ELR (cell line): ENCODE measurements around the gene LGI2.
"Not testable (repeated sequence)": the region's sequence is repeated elsewhere in the genome, so short reads cannot be mapped to it uniquely, and the experiment has no call there.

ENCODE experiments used
- DNase-seq: peaks from one replicate; pipeline ENCODE4 v3.0.0-alpha.2; 2015; ENCODE audit warnings: low read depth

The LGI2 gene

GRCh38 chr4:25030277-25031076 lies at the start of gene LGI2:
TSS of gene LGI2 (minus strand) at chr4:25030946. CDS start at chr4:25030693, 253 bp downstream.
- no peak for DNase-seq

GRCh38 chr4:25078523-25078922 lies 47.8 kb upstream of the LGI2 start:
- DNase-seq: no peak

DNA sequence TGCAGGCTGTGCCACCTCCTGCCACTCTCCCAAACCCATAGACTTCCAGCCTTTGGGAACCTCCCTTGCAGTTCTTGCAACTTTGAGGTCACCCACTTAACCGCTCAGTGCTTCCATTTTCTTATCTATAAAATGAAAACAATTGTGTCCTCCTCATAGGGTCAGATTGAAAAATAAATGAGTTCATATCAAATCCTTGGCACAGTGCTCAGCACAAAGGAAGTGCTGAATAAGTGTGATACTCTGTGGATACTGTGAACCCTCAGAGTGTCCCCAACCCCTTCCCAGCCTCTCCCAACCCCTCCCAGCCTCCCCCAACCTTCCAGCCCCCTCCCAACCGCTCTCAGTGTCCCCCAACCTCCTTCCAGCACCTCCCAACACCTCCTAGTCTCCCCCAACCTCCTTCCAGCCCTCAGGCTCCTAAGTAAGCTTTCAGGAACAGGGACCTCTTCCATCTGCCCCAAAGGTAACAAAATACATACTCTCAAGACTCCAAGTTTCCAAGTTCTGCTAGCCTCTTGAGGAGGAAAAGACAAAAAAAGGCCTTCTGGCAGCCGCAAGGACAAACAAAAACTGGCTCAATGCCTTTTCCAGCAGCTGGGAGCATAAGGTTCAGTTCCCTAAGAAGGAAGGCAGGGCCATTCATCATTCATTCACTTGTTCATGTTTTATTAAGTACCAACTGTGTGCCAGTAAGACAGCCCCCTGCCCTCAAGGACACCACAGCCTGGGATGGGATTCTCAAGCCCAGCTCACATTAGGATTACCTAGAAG lies 46.1 kb upstream of the LGI2 start:
- DNase-seq: no peak

- DNase-seq: no peak
These were observed 45.1 kb upstream of the LGI2 start for GRCh38 chr4:25075851-25076250.

GRCh38 chr4:25075129-25075528 lies 44.4 kb upstream of the LGI2 start:
- DNase-seq: no peak

GRCh38 chr4:25070545-25070944 lies 39.8 kb upstream of the LGI2 start:
- DNase-seq: no peak

DNA sequence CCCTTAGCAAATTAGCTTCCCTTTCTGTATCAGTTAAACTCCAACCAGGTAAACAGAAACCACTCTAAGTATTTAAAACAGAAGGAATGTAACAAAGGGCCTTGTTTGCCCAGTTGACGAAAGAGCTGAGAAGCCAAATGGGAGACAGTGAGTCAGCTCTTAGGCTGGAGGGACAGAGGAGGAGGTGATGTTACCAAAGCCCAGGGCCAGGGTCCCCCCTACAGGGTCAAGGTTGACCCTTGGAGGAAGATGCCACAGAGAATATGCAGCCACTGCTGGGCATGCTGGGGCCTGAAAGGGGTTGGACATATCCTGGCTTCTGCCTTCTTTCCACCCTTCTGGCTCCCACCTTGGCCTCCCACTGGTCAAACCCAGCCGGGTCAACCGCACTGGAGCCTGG lies 38.3 kb upstream of the LGI2 start:
- no peak for DNase-seq

- DNase-seq: no peak
These were observed 37.6 kb upstream of the LGI2 start for GRCh38 chr4:25068386-25068785.

DNA sequence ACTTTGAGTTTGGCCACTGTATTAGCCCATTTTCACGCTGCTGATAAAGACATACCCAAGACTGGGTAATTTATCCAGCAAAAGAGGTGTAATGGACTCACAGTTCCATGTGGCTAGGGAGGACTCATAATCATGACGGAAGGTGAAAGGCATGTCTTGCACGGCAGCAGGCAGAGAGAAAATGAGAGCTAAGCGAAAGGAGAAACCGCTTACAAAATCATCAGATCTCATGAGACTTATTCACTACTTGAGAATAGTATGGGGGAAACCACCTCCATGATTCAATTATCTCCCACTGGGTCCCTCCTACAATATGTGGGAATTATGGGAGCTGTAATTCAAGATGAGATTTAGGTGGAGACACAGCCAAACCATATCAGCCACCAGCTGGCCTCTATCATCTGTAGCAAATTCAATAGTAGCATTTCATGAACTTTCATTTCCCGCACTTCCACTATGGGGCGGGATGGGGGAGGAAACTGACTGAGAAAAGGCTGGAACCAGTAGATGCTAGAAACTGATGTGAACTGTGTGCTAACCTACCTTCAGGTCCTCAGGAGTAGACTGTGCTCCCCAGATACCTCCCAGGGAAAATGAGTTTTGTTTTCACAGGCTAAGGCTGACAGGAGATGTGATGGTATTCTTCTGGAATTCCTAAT lies 35.3 kb upstream of the LGI2 start:
- no peak for DNase-seq

DNA sequence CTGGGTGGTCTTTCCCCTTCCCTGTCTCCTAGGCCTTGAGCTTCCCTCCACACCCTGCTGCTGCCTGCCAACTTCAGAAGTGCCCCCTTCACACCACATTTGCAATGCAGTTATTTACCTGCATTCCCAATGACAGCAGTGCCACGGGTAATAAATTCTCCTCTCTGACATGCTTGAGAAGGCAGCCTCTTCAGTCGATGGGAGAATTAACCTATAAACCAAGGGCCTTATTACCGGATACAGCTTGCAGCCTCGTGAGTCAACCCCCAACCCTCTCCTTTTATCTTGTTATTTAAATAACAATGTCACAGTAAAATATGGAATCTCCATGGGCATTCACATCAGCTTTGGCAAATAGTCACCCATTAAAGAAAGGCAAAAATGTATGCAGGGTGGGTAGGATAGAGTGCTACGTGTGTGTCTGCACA lies 34.7 kb upstream of the LGI2 start:
- no peak for DNase-seq

- not testable (repeated sequence) for DNase-seq
These were observed 33.7 kb upstream of the LGI2 start for GRCh38 chr4:25064447-25064846.

DNA sequence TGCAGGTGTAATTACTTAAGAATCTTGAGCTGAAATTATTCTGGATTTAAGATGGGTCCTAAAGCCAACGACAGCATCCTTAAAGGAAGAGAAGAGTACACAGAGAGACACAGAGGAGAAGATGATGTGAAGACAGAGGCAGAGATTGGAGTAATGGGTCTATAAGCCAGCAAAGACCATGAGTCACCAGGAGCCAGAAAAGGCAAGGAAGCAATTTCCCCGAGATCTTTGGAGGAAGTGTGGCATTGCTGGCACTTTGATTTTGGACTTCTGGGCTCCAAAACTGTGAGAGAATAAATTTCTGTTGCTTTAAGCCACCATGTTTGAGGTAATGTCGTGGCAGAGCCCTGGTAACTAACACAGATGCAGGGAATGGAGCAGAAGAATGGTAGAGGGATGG lies 32.4 kb upstream of the LGI2 start:
- DNase-seq: no peak

DNA sequence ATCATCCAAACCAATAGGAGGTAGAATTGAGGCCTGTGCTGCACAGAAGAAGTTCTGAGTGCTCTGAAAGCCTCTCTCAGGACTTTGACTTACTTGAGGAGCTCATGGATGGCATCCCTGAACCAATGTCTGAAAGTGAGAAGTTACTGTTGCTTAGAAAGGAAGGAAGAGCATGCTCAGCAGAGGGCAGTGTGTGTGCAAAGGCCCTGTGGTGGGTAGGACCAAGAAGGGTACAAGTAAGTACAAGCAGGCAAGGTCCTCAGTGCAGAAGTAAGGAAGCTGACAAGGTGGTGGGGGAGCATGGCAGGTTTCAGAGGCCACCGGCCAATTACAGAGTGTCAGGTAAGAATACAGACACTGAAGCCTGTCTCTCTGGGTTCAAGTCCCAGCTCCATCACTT lies 31.4 kb upstream of the LGI2 start:
- no peak for DNase-seq

DNA sequence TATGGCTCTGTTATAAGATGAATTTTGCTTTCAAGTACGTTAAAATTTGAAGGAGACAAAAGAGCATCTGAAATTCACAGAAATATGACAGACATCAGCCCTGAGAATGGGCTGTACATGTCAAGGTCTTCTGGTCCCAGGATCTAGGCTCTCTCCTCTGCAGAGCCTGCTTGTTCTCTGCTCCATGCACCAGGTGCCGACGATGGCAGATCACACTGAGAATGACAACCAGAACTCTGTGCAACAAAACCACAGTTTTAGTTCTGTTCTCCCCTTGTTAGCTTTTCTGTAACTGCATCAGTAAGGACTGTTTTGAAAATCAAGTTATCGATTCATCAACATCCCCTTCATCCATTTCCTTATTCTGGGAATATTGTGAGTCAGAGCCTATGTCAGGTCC lies 30.9 kb upstream of the LGI2 start:
- DNase-seq: no peak

- no peak for DNase-seq
These were observed 30.2 kb upstream of the LGI2 start for GRCh38 chr4:25060963-25061340.

DNA sequence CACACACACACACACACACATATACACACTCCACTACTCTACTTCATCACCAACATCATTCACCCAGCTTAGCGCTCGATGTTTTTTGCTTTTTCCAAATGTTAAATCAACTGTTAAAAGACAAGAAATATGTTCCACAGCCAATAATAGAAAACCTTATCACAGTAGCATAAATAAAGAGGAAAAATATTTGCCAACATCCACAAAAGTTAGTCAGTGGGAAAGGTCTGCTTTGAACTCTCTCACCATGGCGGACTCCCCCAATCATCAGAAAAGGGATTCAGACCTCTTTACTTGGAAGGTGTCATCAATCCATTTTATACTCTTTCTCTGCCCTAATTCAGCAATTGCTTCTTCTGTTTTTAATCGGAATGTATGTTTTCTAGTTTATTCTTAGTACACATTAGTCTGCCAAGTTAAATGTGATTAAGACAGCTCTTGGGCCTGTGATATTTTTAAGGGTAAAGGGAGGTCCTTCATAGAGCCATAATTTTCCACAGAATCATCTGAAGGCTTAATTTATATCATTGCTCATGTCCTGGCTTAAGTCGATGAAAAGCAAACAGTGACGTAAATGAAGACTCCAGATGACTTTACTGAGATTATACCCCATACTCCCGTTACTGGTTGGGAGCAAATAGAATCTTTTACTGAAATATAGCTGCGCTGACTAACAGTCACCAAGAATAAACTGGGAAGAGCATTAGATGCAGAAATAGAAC lies 29.7 kb upstream of the LGI2 start:
- no peak for DNase-seq

- DNase-seq: no peak
These were observed 29.0 kb upstream of the LGI2 start for GRCh38 chr4:25059791-25060190.

DNA sequence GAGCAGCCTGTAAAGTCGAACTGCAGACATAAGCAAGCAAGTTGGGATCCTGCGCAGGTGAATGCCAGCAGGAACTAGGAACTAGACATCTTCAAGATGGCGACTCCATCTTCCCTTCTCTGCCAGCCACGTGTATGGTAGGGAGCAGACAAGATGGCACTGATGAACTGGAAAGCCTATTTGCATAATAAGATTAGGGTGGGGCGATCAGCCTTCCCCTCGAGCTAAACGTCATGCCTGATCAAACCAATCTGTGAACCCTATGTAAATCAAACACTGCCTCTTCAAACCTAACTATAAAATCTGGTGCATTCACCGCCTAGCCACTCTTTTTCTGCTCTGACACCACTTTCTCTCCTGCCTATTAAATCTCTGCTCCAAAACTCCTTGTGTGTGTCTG lies 28.1 kb upstream of the LGI2 start:
- no peak for DNase-seq

GRCh38 chr4:25057299-25057698 lies 26.6 kb upstream of the LGI2 start:
- DNase-seq: no peak

- not testable (repeated sequence) for DNase-seq
These were observed 21.3 kb upstream of the LGI2 start for GRCh38 chr4:25052037-25052436.

DNA sequence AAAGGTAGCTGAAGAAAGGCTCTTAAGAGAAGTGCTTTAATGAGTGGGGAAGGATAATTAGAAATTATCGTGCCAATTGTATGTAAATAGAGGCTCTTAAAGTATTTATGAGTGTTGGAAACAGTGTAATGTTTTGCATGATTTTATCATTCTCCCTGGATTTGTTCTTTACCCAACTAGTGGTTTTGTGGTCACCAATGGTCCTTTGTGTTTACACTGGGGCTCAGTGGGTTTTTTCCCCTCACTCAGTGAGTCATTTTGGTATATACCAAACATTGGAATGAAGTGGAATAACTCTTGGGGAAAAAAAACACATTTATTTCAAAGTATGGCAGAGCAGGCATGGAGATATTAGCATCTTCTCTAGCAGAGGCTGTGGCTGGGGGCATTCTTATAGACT lies 20.8 kb upstream of the LGI2 start:
- DNase-seq: peak; percentile 47

DNA sequence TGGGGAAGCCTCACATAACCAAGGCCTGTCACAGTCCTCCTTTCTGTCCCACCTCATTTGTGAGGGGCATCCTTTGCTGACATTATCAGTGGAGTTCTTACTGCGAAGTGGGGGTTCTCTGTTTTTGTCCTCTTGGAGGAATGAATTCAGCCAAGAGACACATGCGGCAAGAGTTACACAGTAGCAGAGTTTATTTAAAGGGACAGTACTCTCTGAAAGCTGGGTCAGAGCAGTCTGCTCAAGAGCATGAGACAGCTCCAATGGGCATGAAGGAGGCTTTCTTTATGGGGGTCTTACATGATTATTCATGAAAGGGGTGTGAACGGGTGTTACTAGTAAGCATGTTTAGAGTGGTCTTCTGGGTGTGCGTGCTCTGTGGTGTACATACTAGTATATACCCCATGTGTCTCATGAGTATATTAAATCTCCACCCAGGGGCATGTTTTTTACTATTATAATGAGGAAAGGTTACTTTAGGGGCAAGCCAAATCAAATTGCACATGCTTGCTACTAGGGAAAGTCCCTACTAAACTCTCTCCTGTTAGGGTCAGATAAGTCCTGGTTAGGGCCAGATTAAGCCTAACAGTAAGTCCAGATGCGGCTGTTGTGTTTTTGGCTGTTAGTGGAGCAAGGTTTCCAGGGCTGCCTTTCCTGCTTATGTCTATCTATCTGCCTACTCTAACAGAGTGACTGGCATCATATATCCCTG lies 19.8 kb upstream of the LGI2 start:
- DNase-seq: no peak
